Caco-2 (cell line): ENCODE measurements around the gene H6PD. TPM values are rescaled to one million over a fixed set of nuclear protein-coding genes. Genes with fewer than 3 reads are reported as not detected.
"Not testable (repeated sequence)": the region's sequence is repeated elsewhere in the genome, so short reads cannot be mapped to it uniquely, and the experiment has no call there.

Experiments
- BruUV-seq: library from RNA; stranded (reverse); fragments of 400-500 nt; replicated peaks from 2 replicates; lab custom pipeline; 2021; lab: Mats Ljungman, UMichigan
- CTCF ChIA-PET: fragments of 300-600 bp; sonication (Branson Sonifier 250); formaldehyde crosslinking; loops from one replicate; lab custom pipeline; 2022; ENCODE audit warnings: antibody characterized with exemption; lab: Charles Lee
- POLR2A ChIA-PET: fragments of 300-600 bp; sonication (Branson Sonifier 250); formaldehyde crosslinking; loops from one replicate; lab custom pipeline; 2022; ENCODE audit warnings: antibody characterized with exemption; lab: Charles Lee
- DNase-seq, 2 experiments: peaks; one replicate each; pipeline versions ENCODE4 v3.0.0 to v3.0.0-alpha.2; 2020 to 2022
- H3K27me3 ChIP-seq: replicated peaks from 2 replicates; pipeline ENCODE4 v1.6.0; 2011; ENCODE audit warnings: low read length; ENCODE audit not compliant: control insufficient read depth, insufficient read depth
- H3K36me3 ChIP-seq: 2 replicates; pipeline ENCODE4 v1.5.1; 2011; ENCODE audit warnings: low read length; ENCODE audit not compliant: control insufficient read depth, insufficient read depth
- H3K4me1 ChIP-seq: fragments of 250-450 bp; sonication (Bioruptor Pico); 2 replicates; pipeline ENCODE4 v1.5.1; 2020; ENCODE audit warnings: mild to moderate bottlenecking
- H3K4me3 ChIP-seq: 2 replicates; pipeline ENCODE4 v1.5.1; 2011; ENCODE audit warnings: low read depth, mild to moderate bottlenecking, control low read depth, low read length
- H3K9me3 ChIP-seq: fragments of 250-450 bp; sonication (Bioruptor Pico); 2 replicates; pipeline ENCODE4 v1.5.1; 2020; ENCODE audit warnings: mild to moderate bottlenecking, moderate library complexity
- H3K27ac Mint-ChIP-seq: one replicate; pipeline ENCODE4 v1.8.0; 2022; ENCODE audit warnings: mixed read lengths; ENCODE audit not compliant: unreplicated experiment
- H3K27me3 Mint-ChIP-seq: one replicate; pipeline ENCODE4 v1.8.0; 2022; ENCODE audit warnings: mixed read lengths; ENCODE audit not compliant: insufficient read depth, unreplicated experiment
- H3K36me3 Mint-ChIP-seq: one replicate; pipeline ENCODE4 v1.8.0; 2022; ENCODE audit warnings: mild to moderate bottlenecking, mixed read lengths; ENCODE audit not compliant: insufficient read depth, unreplicated experiment
- H3K4me1 Mint-ChIP-seq: one replicate; pipeline ENCODE4 v1.8.0; 2022; ENCODE audit warnings: low read depth, mixed read lengths; ENCODE audit not compliant: unreplicated experiment
- H3K4me3 Mint-ChIP-seq: one replicate; pipeline ENCODE4 v1.8.0; 2022; ENCODE audit warnings: mild to moderate bottlenecking, moderate library complexity, mixed read lengths; ENCODE audit not compliant: unreplicated experiment
- H3K9me3 Mint-ChIP-seq: one replicate; pipeline ENCODE4 v1.8.0; 2022; ENCODE audit warnings: mixed read lengths; ENCODE audit not compliant: unreplicated experiment
- CTCF ChIP-seq, 2 experiments: fragments of 200-600 bp in 1 of 2; IDR thresholded peaks; 1 replicate in 1 of 2; 2 replicates in 1 of 2; pipeline versions ENCODE4 v1.5.1 to v1.8.0; 2011 to 2022; ENCODE audit warnings: antibody characterized with exemption in 1 of 2, control low read depth in 1 of 2, inconsistent platforms in 1 of 2, low read depth in 1 of 2, low read length in 1 of 2, mild to moderate bottlenecking in 1 of 2, moderate library complexity in 1 of 2; ENCODE audit not compliant: insufficient read depth in 1 of 2, severe bottlenecking in 1 of 2, unreplicated experiment in 1 of 2
- intact Hi-C: fragments of 100-400 bp; cut with micrococcal nuclease; formaldehyde crosslinking; loops from one replicate; pipeline ENCODE4 v1.10.0; 2022; ENCODE audit not compliant: unreplicated experiment
- total RNA-seq: library from RNA; stranded (reverse); gene quantifications from 2 replicates; pipeline ENCODE4 v1.2.3, GENCODE V29; 2022

H6PD gene
- total RNA-seq, 1 experiment from 2014 or later: 13.0 TPM

GRCh38 chr1:9298282-9298681, 63.7 kb downstream of the H6PD start:
- no peaks in the 10 kb centered on the region for H3K27me3 Mint-ChIP-seq
- H3K9me3 Mint-ChIP-seq: no peaks in the 10 kb centered on the region
- TF ChIP-seq CTCF (IDR thresholded peaks at IDR 0.05; ENCODE audit: insufficient read depth in 1 of 2, low read depth in 1 of 2, low read length in 1 of 2, severe bottlenecking in 1 of 2, unreplicated experiment in 1 of 2): no peak
- H3K4me1 Mint-ChIP-seq: peaks cover 27% of the 10 kb centered on the region
- peak overlapping the region; percentile 93 for H3K27ac Mint-ChIP-seq
- H3K4me1 ChIP-seq: peaks cover 56% of the 10 kb centered on the region
- ChIA-PET CTCF (no interaction called here), POLR2A (no interaction called here)
- no peaks in the 10 kb centered on the region for H3K27me3 ChIP-seq
- H3K4me3 Mint-ChIP-seq: no peak overlapping the region
- peaks cover 4% of the 10 kb centered on the region; the same call in 1 of the 2 replicates for H3K36me3 ChIP-seq
- H3K36me3 Mint-ChIP-seq: peaks cover 18% of the 10 kb centered on the region
- intact Hi-C loops: no loop called here
- no peaks in the 10 kb centered on the region for H3K9me3 ChIP-seq
- H3K4me3 ChIP-seq: no peak overlapping the region
- no peak for DNase-seq
- no TSS peak for BruUV-seq

- BruUV-seq: TSS peak; percentile 99
- DNase-seq: peak; percentile 89 to 93
- H3K4me3 ChIP-seq, H3K27me3 ChIP-seq, H3K36me3 ChIP-seq, H3K9me3 Mint-ChIP-seq, H3K9me3 ChIP-seq, intact Hi-C loops, H3K27me3 Mint-ChIP-seq: not testable (repeated sequence)
- Mint-ChIP-seq H3K27ac (peak overlapping the region; percentile 93), H3K4me3 (peak overlapping the region; percentile 47), H3K36me3 (peaks cover 18% of the 10 kb centered on the region), H3K4me1 (peaks cover 27% of the 10 kb centered on the region)
- POLR2A ChIA-PET: interaction anchor here (0.7 kb wide), 1 partner anchor 196 kb away, joined by 3 read pairs; no protein-coding TSS in a partner anchor
- CTCF ChIA-PET: interaction anchor here (0.7 to 0.9 kb wide), 2 partner anchors 65 to 238 kb away, joined by 3 to 4 read pairs; partner anchors contain the start of gene H6PD
- peaks cover 45% of the 10 kb centered on the region for H3K4me1 ChIP-seq
Observed at GRCh38 chr1:9299571-9300541, 65.3 kb downstream of the H6PD start.

- H3K27me3 ChIP-seq: no peaks in the 10 kb centered on the region
- intact Hi-C loops: no loop called here
- H3K36me3 Mint-ChIP-seq: peaks cover 19% of the 10 kb centered on the region
- H3K27me3 Mint-ChIP-seq: no peaks in the 10 kb centered on the region
- H3K27ac Mint-ChIP-seq: peak overlapping the region; percentile 93
- H3K9me3 Mint-ChIP-seq: no peaks in the 10 kb centered on the region
- peaks cover 27% of the 10 kb centered on the region for H3K4me1 Mint-ChIP-seq
- DNase-seq: no peak
- H3K9me3 ChIP-seq: no peaks in the 10 kb centered on the region
- TF ChIP-seq CTCF (IDR thresholded peaks at IDR 0.05; ENCODE audit: insufficient read depth in 1 of 2, low read depth in 1 of 2, low read length in 1 of 2, severe bottlenecking in 1 of 2, unreplicated experiment in 1 of 2): no peak
- peaks cover 38% of the 10 kb centered on the region for H3K4me1 ChIP-seq
- H3K36me3 ChIP-seq: peaks cover 4% of the 10 kb centered on the region; the same call in 1 of the 2 replicates
- POLR2A ChIA-PET: interaction anchor here (0.6 kb wide), 1 partner anchor 135 kb away, joined by 7 read pairs; no protein-coding TSS in a partner anchor
- CTCF ChIA-PET: no interaction called here
- H3K4me3 ChIP-seq: no peak overlapping the region
- TSS peak; percentile 12 for BruUV-seq
- peak overlapping the region; percentile 47 for H3K4me3 Mint-ChIP-seq
Observed at GRCh38 chr1:9300573-9300972, 66.0 kb downstream of the H6PD start.
